Choroid plexus epithelial cell (primary cell): Measurements from ENCODE around the gene PDGFB.

Source experiments
- DNase-seq: peaks from one replicate; pipeline ENCODE4 v3.0.0-alpha.2; 2010; ENCODE audit warnings: low read depth
- H3K4me3 ChIP-seq: 2 replicates; pipeline ENCODE4 v1.5.1; 2011; ENCODE audit warnings: low read depth, mild to moderate bottlenecking, control low read depth, low read length, moderate library complexity
- CTCF ChIP-seq: conservative IDR thresholded peaks from 2 replicates; pipeline ENCODE4 v1.5.1; 2011; ENCODE audit warnings: low read depth, mild to moderate bottlenecking, control low read depth, inconsistent platforms, low read length, moderate library complexity

Gene PDGFB

GRCh38 chr22:39183991-39184585 lies 60.7 kb downstream of the PDGFB start:
- peak; percentile 11 for TF ChIP-seq CTCF
- peak; percentile 81 for DNase-seq
- H3K4me3 ChIP-seq = no peak overlapping the region

- no peak for TF ChIP-seq CTCF
- no peak overlapping the region for H3K4me3 ChIP-seq
- peak; percentile 61 for DNase-seq
Measured at GRCh38 chr22:39182478-39183030, 62.2 kb downstream of the PDGFB start.

GRCh38 chr22:39181778-39182177 lies 63.0 kb downstream of the PDGFB start:
- H3K4me3 ChIP-seq = no peak overlapping the region
- no peak for DNase-seq
- TF ChIP-seq CTCF = no peak

DNA sequence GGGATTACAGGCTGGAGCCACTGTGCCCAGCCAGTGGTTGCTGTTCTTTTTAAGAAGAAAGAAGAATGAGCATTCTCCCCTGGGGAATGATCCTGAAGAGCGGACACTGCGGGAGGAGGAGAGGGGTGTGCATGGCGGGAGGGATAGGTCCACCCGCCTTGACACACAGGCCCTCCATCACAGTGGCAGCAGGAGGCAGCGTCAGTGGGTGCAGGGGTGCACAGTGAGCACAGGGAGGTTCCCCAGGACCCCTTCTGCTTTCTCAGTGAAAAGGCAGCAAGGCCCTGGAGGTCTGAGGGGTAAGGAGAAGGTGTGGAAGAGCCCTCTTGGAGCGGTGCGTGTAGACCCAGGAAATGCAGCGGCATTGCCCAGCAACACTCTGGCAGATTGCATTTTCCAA lies 63.4 kb downstream of the PDGFB start:
- DNase-seq = no peak
- no peak overlapping the region for H3K4me3 ChIP-seq
- TF ChIP-seq CTCF = no peak

- DNase-seq = no peak
- no peak overlapping the region for H3K4me3 ChIP-seq
- TF ChIP-seq CTCF = no peak
Measured at GRCh38 chr22:39179841-39180335, 64.9 kb downstream of the PDGFB start.

DNA sequence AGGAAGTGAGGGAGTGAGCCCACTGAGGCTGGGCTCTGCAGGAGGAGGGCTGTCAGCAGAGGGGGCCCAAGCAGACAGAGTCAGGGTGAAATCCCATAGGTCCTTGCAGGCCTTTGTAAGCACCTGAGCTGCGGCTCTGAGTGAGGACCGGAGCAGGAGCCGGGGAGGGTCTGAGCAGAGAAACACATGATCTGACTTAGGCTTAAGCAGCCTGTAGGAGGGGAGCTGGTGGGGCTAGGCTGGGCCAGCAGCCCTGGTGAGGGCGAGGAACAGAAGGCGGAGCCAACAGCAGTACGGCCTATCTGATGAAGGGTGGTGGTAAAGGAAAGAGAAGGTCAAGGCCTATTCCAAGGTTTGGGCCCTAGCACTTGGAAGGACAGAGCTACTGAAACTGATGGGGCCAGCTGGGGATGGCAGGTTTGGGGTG lies 65.4 kb downstream of the PDGFB start:
- no peak overlapping the region for H3K4me3 ChIP-seq
- DNase-seq = no peak
- TF ChIP-seq CTCF = no peak
